Activated CD4-positive, alpha-beta T cell treated with anti-CD3 and anti-CD28 coated beads for 4 hours (primary cell): ENCODE data around the gene PRELID1.
"Not testable (repeated sequence)": the region's sequence is repeated elsewhere in the genome, so short reads cannot be mapped to it uniquely, and the experiment has no call there.

Experiments
- DNase-seq, 2 donors: peaks; one replicate each; pipeline ENCODE4 v3.0.0-alpha.2; 2020

PRELID1 gene

GRCh38 chr5:177300236-177300880, 3.2 kb upstream of the PRELID1 start:
- DNase-seq, result peak; percentile 53 to 54

GRCh38 chr5:177300951-177301350, 2.6 kb upstream of the PRELID1 start:
- no peak for DNase-seq

GRCh38 chr5:177301503-177302165, 2.0 kb upstream of the PRELID1 start:
- DNase-seq, result no peak

GRCh38 chr5:177302354-177303110, 1.1 kb upstream of the PRELID1 start:
- no peak for DNase-seq

GRCh38 chr5:177303925-177304391, 359 bp downstream of the PRELID1 start:
- no peak for DNase-seq

GRCh38 chr5:177304392-177305119, 957 bp downstream of the PRELID1 start:
- no peak for DNase-seq

- DNase-seq, result not testable (repeated sequence)
Measured at GRCh38 chr5:177306103-177306640, 2.6 kb downstream of the PRELID1 start.

- no peak for DNase-seq
Measured at GRCh38 chr5:177306674-177307543, 3.3 kb downstream of the PRELID1 start.

GRCh38 chr5:177307544-177308363, 4.2 kb downstream of the PRELID1 start:
- no peak for DNase-seq

- no peak for DNase-seq
Measured at GRCh38 chr5:177308740-177309139, 5.1 kb downstream of the PRELID1 start.

GRCh38 chr5:177309351-177310191, 6.0 kb downstream of the PRELID1 start:
- DNase-seq, result peak; percentile 70 to 72

- DNase-seq, result no peak
Measured at GRCh38 chr5:177310332-177310731, 6.7 kb downstream of the PRELID1 start.

- DNase-seq, result no peak
Measured at GRCh38 chr5:177310757-177311391, 7.3 kb downstream of the PRELID1 start.

GRCh38 chr5:177311392-177311722, 7.8 kb downstream of the PRELID1 start:
- DNase-seq, result no peak

- DNase-seq, result peak; percentile 95 to 97
Measured at GRCh38 chr5:177311723-177312648, 8.4 kb downstream of the PRELID1 start, which contains the start of gene MXD3. MXD3 (minus strand) TSS chr5:177311898; CDS start chr5:177311830, 68 bp downstream.

GRCh38 chr5:177312649-177313181, 9.1 kb downstream of the PRELID1 start:
- DNase-seq, result no peak

- no peak for DNase-seq
Measured at GRCh38 chr5:177313561-177314259, 10.1 kb downstream of the PRELID1 start.
